Stimulated activated CD8-positive, alpha-beta memory T cell treated with anti-CD3 and anti-CD28 coated beads, Interleukin-12 subunit alpha, Interleukin-12 subunit beta, amount 100 ng/mL, for 1 hour (primary cell): ENCODE results near the gene KIF1A.

Source experiments
- DNase-seq: peaks from one replicate; pipeline ENCODE4 v3.0.0-alpha.2; 2020; ENCODE audit warnings: low read depth

KIF1A gene

GRCh38 chr2:240762971-240763370, 57.0 kb downstream of the KIF1A start:
- no peak for DNase-seq

- no peak for DNase-seq
Observed at GRCh38 chr2:240762249-240762648, 57.8 kb downstream of the KIF1A start.

- DNase-seq, result no peak
Observed at GRCh38 chr2:240760576-240761246, 59.3 kb downstream of the KIF1A start.

- no peak for DNase-seq
Observed at GRCh38 chr2:240760121-240760520, 59.9 kb downstream of the KIF1A start.

- no peak for DNase-seq
Observed at GRCh38 chr2:240759459-240759858, 60.6 kb downstream of the KIF1A start.

- no peak for DNase-seq
Observed at GRCh38 chr2:240757086-240757614, 62.9 kb downstream of the KIF1A start.

- DNase-seq, result no peak
Observed at GRCh38 chr2:240752209-240752608, 67.8 kb downstream of the KIF1A start.

- DNase-seq, result no peak
Observed at GRCh38 chr2:240750409-240750808, 69.6 kb downstream of the KIF1A start.

- DNase-seq, result no peak
Observed at GRCh38 chr2:240749516-240749915, 70.5 kb downstream of the KIF1A start.

GRCh38 chr2:240747256-240747655, 72.8 kb downstream of the KIF1A start:
- DNase-seq, result no peak

GRCh38 chr2:240746671-240747070, 73.3 kb downstream of the KIF1A start:
- no peak for DNase-seq

GRCh38 chr2:240745962-240746361, 74.1 kb downstream of the KIF1A start:
- DNase-seq, result no peak

GRCh38 chr2:240745456-240745855, 74.6 kb downstream of the KIF1A start:
- DNase-seq, result no peak

- DNase-seq, result no peak
Observed at GRCh38 chr2:240742602-240743095, 77.4 kb downstream of the KIF1A start.

GRCh38 chr2:240741091-240741490, 78.9 kb downstream of the KIF1A start:
- no peak for DNase-seq

GRCh38 chr2:240739797-240740196, 80.2 kb downstream of the KIF1A start:
- DNase-seq, result no peak

- no peak for DNase-seq
Observed at GRCh38 chr2:240737958-240738357, 82.1 kb downstream of the KIF1A start.

GRCh38 chr2:240737512-240737911, 82.5 kb downstream of the KIF1A start:
- DNase-seq, result no peak

GRCh38 chr2:240736281-240737250, 83.5 kb downstream of the KIF1A start:
- no peak for DNase-seq

- no peak for DNase-seq
Observed at GRCh38 chr2:240735476-240735875, 84.5 kb downstream of the KIF1A start.

GRCh38 chr2:240734756-240735155, 85.3 kb downstream of the KIF1A start:
- no peak for DNase-seq

- no peak for DNase-seq
Observed at GRCh38 chr2:240733803-240734495, 86.1 kb downstream of the KIF1A start.
